Suprapubic skin (tissue), 4 donors: ENCODE data around the gene LINGO1.

Experiments
- CTCF ChIP-seq, 2 donors: fragments of 200-600 bp in 1 of 2; fragments of 450-650 bp in 1 of 2; sonication (generic) in 1 of 2; IDR thresholded peaks; one replicate each; pipeline ENCODE4 v1.5.1; 2016 to 2019; ENCODE audit warnings: antibody characterized with exemption in 2 of 2, mild to moderate bottlenecking in 1 of 2, moderate library complexity in 1 of 2
- EP300 ChIP-seq: sonication (generic); formaldehyde crosslinking; IDR thresholded peaks from one replicate; pipeline ENCODE4 v1.6.1; 2017; ENCODE audit warnings: antibody characterized with exemption
- POLR2A ChIP-seq, 2 donors: fragments of 450-650 bp; IDR thresholded peaks; one replicate each; pipeline ENCODE4 v1.6.1; 2017; ENCODE audit warnings: antibody characterized with exemption in 2 of 2, mild to moderate bottlenecking in 2 of 2, moderate library complexity in 2 of 2
- POLR2AphosphoS5 ChIP-seq, 3 donors: sonication (generic); formaldehyde crosslinking; IDR thresholded peaks; one replicate each; pipeline ENCODE4 v1.6.1; 2017; ENCODE audit warnings: antibody characterized with exemption in 3 of 3

GRCh38 chr15:77599899-77600298 is 32.8 kb downstream of the LINGO1 start:
- TF ChIP-seq CTCF (IDR thresholded peaks at IDR 0.05) (no peak), POLR2AphosphoS5 (IDR thresholded peaks at IDR 0.05) (no peak), POLR2A (IDR thresholded peaks at IDR 0.05) (no peak), EP300 (no peak)
